Measurements from ENCODE around the gene ZNF740.

ZNF740 gene

GRCh38 chr12:53227836-53228235 lies 47.3 kb downstream of the ZNF740 start:
- no peak for DNase-seq

- DNase-seq = no peak
These were observed 48.9 kb downstream of the ZNF740 start for GRCh38 chr12:53229454-53229853.

GRCh38 chr12:53230108-53230845 lies 49.8 kb downstream of the ZNF740 start:
- DNase-seq = no peak

- DNase-seq = no peak
These were observed 51.1 kb downstream of the ZNF740 start for GRCh38 chr12:53231671-53231920.

- no peak for DNase-seq
These were observed 51.6 kb downstream of the ZNF740 start, which contains the start of gene RARG for GRCh38 chr12:53231921-53232645. TSS of gene RARG (minus strand) at chr12:53232209. CDS start at chr12:53227545, 4,664 bp downstream.

- DNase-seq = peak; percentile 50
These were observed 52.3 kb downstream of the ZNF740 start for GRCh38 chr12:53232646-53233461.

- DNase-seq = no peak
These were observed 53.2 kb downstream of the ZNF740 start for GRCh38 chr12:53233671-53234121.

GRCh38 chr12:53234271-53234914 lies 53.9 kb downstream of the ZNF740 start:
- peak; percentile 60 for DNase-seq

- DNase-seq = no peak
These were observed 54.6 kb downstream of the ZNF740 start for GRCh38 chr12:53235164-53235563.

GRCh38 chr12:53235742-53236442 lies 55.4 kb downstream of the ZNF740 start:
- DNase-seq = no peak

- no peak for DNase-seq
These were observed 56.1 kb downstream of the ZNF740 start for GRCh38 chr12:53236443-53237111.

GRCh38 chr12:53239643-53240258 lies 59.2 kb downstream of the ZNF740 start:
- DNase-seq = no peak

- DNase-seq = peak; percentile 23
These were observed 61.3 kb downstream of the ZNF740 start for GRCh38 chr12:53241623-53242412.

GRCh38 chr12:53244337-53244736 lies 63.8 kb downstream of the ZNF740 start:
- no peak for DNase-seq
